WTC11 (cell line): ENCODE data around the gene HSD17B12. TPM values are rescaled to one million over a fixed set of nuclear protein-coding genes. Genes with fewer than 3 reads are reported as not detected.

ENCODE experiments used
- ATAC-seq: fragments of 200-7000 bp; cut with Tn5 transposase; 2 replicates; pipeline ENCODE4 v1.10.0; 2021; ENCODE audit warnings: mild to moderate bottlenecking, moderate library complexity
- CTCF ChIA-PET: fragments of 300-600 bp; sonication (Branson Sonifier 250); formaldehyde crosslinking; loops from one replicate; lab custom pipeline; 2021; ENCODE audit warnings: antibody characterized with exemption; lab: Charles Lee
- POLR2A ChIA-PET: fragments of 350-600 bp; sonication (Branson Sonifier 250); formaldehyde crosslinking; loops from one replicate; lab custom pipeline; 2021; ENCODE audit warnings: antibody characterized with exemption; lab: Charles Lee
- DNase-seq: peaks from one replicate; pipeline ENCODE4 v3.0.0; 2021; ENCODE audit warnings: low spot score
- H3K27ac Mint-ChIP-seq: 2 replicates; pipeline ENCODE4 v1.8.0; 2021; ENCODE audit warnings: mixed read lengths
- H3K27me3 Mint-ChIP-seq: 2 replicates; pipeline ENCODE4 v1.8.0; 2021; ENCODE audit warnings: low read depth, mild to moderate bottlenecking, moderate library complexity, mixed read lengths
- H3K36me3 Mint-ChIP-seq: 2 replicates; pipeline ENCODE4 v1.8.0; 2021; ENCODE audit warnings: mixed read lengths
- H3K4me1 Mint-ChIP-seq: 2 replicates; pipeline ENCODE4 v1.8.0; 2022; ENCODE audit warnings: mixed read lengths
- H3K4me3 Mint-ChIP-seq: 2 replicates; pipeline ENCODE4 v1.8.0; 2021; ENCODE audit warnings: mild to moderate bottlenecking, moderate library complexity, mixed read lengths
- H3K9me3 Mint-ChIP-seq: 2 replicates; pipeline ENCODE4 v1.8.0; 2021; ENCODE audit warnings: mixed read lengths
- AR ChIP-seq: fragments of 250-450 bp; sonication (Bioruptor Pico); IDR thresholded peaks from 2 replicates; pipeline ENCODE4 v1.9.0; 2021; ENCODE audit warnings: mild to moderate bottlenecking
- ERG ChIP-seq: fragments of 250-450 bp; sonication (Bioruptor Pico); IDR thresholded peaks from 2 replicates; pipeline ENCODE4 v1.8.0; 2021; ENCODE audit warnings: mild to moderate bottlenecking
- ETV6 ChIP-seq: sonication (generic); formaldehyde crosslinking; IDR thresholded peaks from 2 replicates; pipeline ENCODE4 v1.8.1; 2022; ENCODE audit warnings: mild to moderate bottlenecking, missing genetic modification reagents
- NFE2L1 ChIP-seq: sonication (generic); formaldehyde crosslinking; IDR thresholded peaks from 2 replicates; pipeline ENCODE4 v1.8.1; 2023; ENCODE audit warnings: missing genetic modification reagents
- PRDM15 ChIP-seq: sonication (generic); formaldehyde crosslinking; IDR thresholded peaks from 2 replicates; pipeline ENCODE4 v1.8.0; 2022; ENCODE audit warnings: missing genetic modification reagents
- SMAD3 ChIP-seq: sonication (generic); formaldehyde crosslinking; IDR thresholded peaks from 2 replicates; pipeline ENCODE4 v1.8.0; 2022; ENCODE audit warnings: missing genetic modification reagents, mild to moderate bottlenecking, borderline replicate concordance
- ZSCAN18 ChIP-seq: fragments of 250-450 bp; sonication (Bioruptor Pico); IDR thresholded peaks from 2 replicates; pipeline ENCODE4 v2.1.2; 2022; ENCODE audit warnings: mild to moderate bottlenecking, moderate library complexity
- total RNA-seq: library from RNA; stranded (reverse); gene quantifications from 3 replicates; pipeline ENCODE4 v1.2.3, GENCODE V29; 2021
- TF ChIP-seq, protein P1 (sequence below): sonication (generic); formaldehyde crosslinking; IDR thresholded peaks from 2 replicates; pipeline ENCODE4 v1.8.1; 2023; ENCODE audit warnings: mild to moderate bottlenecking, missing genetic modification reagents
- TF ChIP-seq, protein P2 (sequence below): sonication (generic); formaldehyde crosslinking; conservative IDR thresholded peaks from 2 replicates; pipeline ENCODE4 v1.8.1; 2023; ENCODE audit warnings: mild to moderate bottlenecking, low read depth, missing genetic modification reagents, moderate library complexity

HSD17B12 gene
- total RNA-seq, 1 experiment from 2014 or later = 149 TPM

- TF ChIP-seq, protein P1, sequence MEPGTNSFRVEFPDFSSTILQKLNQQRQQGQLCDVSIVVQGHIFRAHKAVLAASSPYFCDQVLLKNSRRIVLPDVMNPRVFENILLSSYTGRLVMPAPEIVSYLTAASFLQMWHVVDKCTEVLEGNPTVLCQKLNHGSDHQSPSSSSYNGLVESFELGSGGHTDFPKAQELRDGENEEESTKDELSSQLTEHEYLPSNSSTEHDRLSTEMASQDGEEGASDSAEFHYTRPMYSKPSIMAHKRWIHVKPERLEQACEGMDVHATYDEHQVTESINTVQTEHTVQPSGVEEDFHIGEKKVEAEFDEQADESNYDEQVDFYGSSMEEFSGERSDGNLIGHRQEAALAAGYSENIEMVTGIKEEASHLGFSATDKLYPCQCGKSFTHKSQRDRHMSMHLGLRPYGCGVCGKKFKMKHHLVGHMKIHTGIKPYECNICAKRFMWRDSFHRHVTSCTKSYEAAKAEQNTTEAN (CRISPR knock-in tag) = no peak
- TF ChIP-seq ZSCAN18 (CRISPR knock-in tag) (no peak), ERG (no peak)
Measured at GRCh38 chr11:43631732-43632131, 48.8 kb upstream of the HSD17B12 start (continued).

GRCh38 chr11:43632181-43632580 is 48.4 kb upstream of the HSD17B12 start:
- Mint-ChIP-seq H3K9me3 (no peaks in the 10 kb centered on the region), H3K4me1 (peaks cover 8% of the 10 kb centered on the region), H3K27me3 (peaks cover 64% of the 10 kb centered on the region), H3K27ac (no peak overlapping the region), H3K4me3 (peak overlapping the region; percentile 66), H3K36me3 (no peaks in the 10 kb centered on the region)
- ChIA-PET POLR2A (no interaction called here), CTCF (interaction anchor here (0.8 to 1.5 kb wide), 2 partner anchors 48 to 55 kb away, joined by 4 to 6 read pairs; partner anchors contain the start of gene HSD17B12)
- no peak for DNase-seq
- no peak for ATAC-seq
- TF ChIP-seq ETV6 (no peak), ZSCAN18 (CRISPR knock-in tag) (no peak), NFE2L1 (no peak), SMAD3 (CRISPR knock-in tag) (no peak), ERG (no peak), AR (no peak), PRDM15 (no peak)
- TF ChIP-seq, protein P2, sequence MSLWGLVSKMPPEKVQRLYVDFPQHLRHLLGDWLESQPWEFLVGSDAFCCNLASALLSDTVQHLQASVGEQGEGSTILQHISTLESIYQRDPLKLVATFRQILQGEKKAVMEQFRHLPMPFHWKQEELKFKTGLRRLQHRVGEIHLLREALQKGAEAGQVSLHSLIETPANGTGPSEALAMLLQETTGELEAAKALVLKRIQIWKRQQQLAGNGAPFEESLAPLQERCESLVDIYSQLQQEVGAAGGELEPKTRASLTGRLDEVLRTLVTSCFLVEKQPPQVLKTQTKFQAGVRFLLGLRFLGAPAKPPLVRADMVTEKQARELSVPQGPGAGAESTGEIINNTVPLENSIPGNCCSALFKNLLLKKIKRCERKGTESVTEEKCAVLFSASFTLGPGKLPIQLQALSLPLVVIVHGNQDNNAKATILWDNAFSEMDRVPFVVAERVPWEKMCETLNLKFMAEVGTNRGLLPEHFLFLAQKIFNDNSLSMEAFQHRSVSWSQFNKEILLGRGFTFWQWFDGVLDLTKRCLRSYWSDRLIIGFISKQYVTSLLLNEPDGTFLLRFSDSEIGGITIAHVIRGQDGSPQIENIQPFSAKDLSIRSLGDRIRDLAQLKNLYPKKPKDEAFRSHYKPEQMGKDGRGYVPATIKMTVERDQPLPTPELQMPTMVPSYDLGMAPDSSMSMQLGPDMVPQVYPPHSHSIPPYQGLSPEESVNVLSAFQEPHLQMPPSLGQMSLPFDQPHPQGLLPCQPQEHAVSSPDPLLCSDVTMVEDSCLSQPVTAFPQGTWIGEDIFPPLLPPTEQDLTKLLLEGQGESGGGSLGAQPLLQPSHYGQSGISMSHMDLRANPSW = no peak
